GM19099 (cell line): ENCODE measurements around the gene CLDN20.

Experiments
- POLR2A ChIP-seq: IDR thresholded peaks from 3 replicates; pipeline ENCODE4 v1.6.1; 2011; ENCODE audit warnings: low read depth; ENCODE audit not compliant: insufficient read length; ENCODE audit errors: extremely low read depth

The CLDN20 gene

GRCh38 chr6:155263373-155264063 lies at the start of gene CLDN20:
TSS of gene CLDN20 (plus strand) at chr6:155264013. CDS start at chr6:155275720, 11,707 bp downstream.
- TF ChIP-seq POLR2A, result no peak

GRCh38 chr6:155215906-155216305 lies 47.9 kb upstream of the CLDN20 start:
- no peak for TF ChIP-seq POLR2A

- TF ChIP-seq POLR2A, result no peak
Measured at GRCh38 chr6:155216312-155217046, 47.3 kb upstream of the CLDN20 start.

- no peak for TF ChIP-seq POLR2A
Measured at GRCh38 chr6:155219299-155219698, 44.5 kb upstream of the CLDN20 start.

GRCh38 chr6:155219858-155220301 lies 43.9 kb upstream of the CLDN20 start:
- TF ChIP-seq POLR2A, result no peak

GRCh38 chr6:155221086-155221485 lies 42.7 kb upstream of the CLDN20 start:
- TF ChIP-seq POLR2A, result no peak

- TF ChIP-seq POLR2A, result no peak
Measured at GRCh38 chr6:155222506-155222905, 41.3 kb upstream of the CLDN20 start.

- no peak for TF ChIP-seq POLR2A
Measured at GRCh38 chr6:155223646-155224451, 40.0 kb upstream of the CLDN20 start.

GRCh38 chr6:155224618-155225017 lies 39.2 kb upstream of the CLDN20 start:
- TF ChIP-seq POLR2A, result no peak

- no peak for TF ChIP-seq POLR2A
Measured at GRCh38 chr6:155227046-155227445, 36.8 kb upstream of the CLDN20 start.

- TF ChIP-seq POLR2A, result no peak
Measured at GRCh38 chr6:155228546-155229166, 35.2 kb upstream of the CLDN20 start.

GRCh38 chr6:155232848-155233247 lies 31.0 kb upstream of the CLDN20 start:
- TF ChIP-seq POLR2A, result no peak

GRCh38 chr6:155234167-155234566 lies 29.6 kb upstream of the CLDN20 start:
- no peak for TF ChIP-seq POLR2A

- no peak for TF ChIP-seq POLR2A
Measured at GRCh38 chr6:155234687-155235086, 29.1 kb upstream of the CLDN20 start.

- no peak for TF ChIP-seq POLR2A
Measured at GRCh38 chr6:155235087-155235486, 28.7 kb upstream of the CLDN20 start.

- no peak for TF ChIP-seq POLR2A
Measured at GRCh38 chr6:155237613-155238012, 26.2 kb upstream of the CLDN20 start.
